HepG2 (cell line): ENCODE results near the gene ASTN2. TPM values are rescaled to one million over a fixed set of nuclear protein-coding genes. Genes with fewer than 3 reads are reported as not detected.

Experiments used
- ATAC-seq: fragments of 200-7000 bp; cut with Tn5 transposase; 3 replicates; pipeline ENCODE4 v1.9.1; 2020; ENCODE audit warnings: mild to moderate bottlenecking, moderate library complexity
- BruUV-seq: library from RNA; stranded (reverse); fragments of 400-500 nt; replicated peaks from 2 replicates; lab custom pipeline; 2021; lab: Mats Ljungman, UMichigan
- CTCF ChIA-PET: fragments of 300-600 bp; formaldehyde crosslinking; extraction: SDS; loops from one replicate; lab custom pipeline; 2021; ENCODE audit warnings: low total read pairs, inconsistent platforms, low intra/inter-chr PET ratio; lab: Yijun Ruan, JAX
- POLR2A ChIA-PET: fragments of 350-600 bp; sonication (Branson Sonifier 250); formaldehyde crosslinking; loops from one replicate; lab custom pipeline; 2020; ENCODE audit warnings: antibody characterized with exemption, inconsistent platforms; lab: Yijun Ruan, JAX
- DNase-seq: peaks from one replicate; pipeline ENCODE4 v3.0.0-alpha.2; 2015; ENCODE audit warnings: low spot score
- FAIRE-seq: peaks from 3 replicates; lab custom pipeline; 2011; peaks lifted over from hg19 to GRCh38; lab: Jason Lieb, UNC
- H2AFZ ChIP-seq: one replicate; pipeline ENCODE4 v1.6.1; 2011; ENCODE audit warnings: low read length, inconsistent platforms
- H3K27ac ChIP-seq: fragments of 300-600 bp; 3 replicates; pipeline ENCODE4 v1.8.0; 2011; ENCODE audit warnings: mixed run types, mild to moderate bottlenecking, mixed read lengths, low read length, inconsistent platforms; ENCODE audit not compliant: insufficient read depth; ENCODE audit errors: extremely low read length
- H3K27me3 ChIP-seq, 2 experiments: fragments of 200-600 bp in 1 of 2; 2 replicates in 1 of 2; 3 replicates in 1 of 2; pipeline versions ENCODE4 v1.6.0 to v1.8.0; 2011; ENCODE audit warnings: low read length in 2 of 2, mild to moderate bottlenecking in 2 of 2, moderate library complexity in 2 of 2, inconsistent platforms in 1 of 2; ENCODE audit not compliant: insufficient read depth in 2 of 2, control insufficient read depth in 1 of 2
- H3K36me3 ChIP-seq, 2 experiments: fragments of 200-600 bp in 1 of 2; replicated peaks in 1 of 2; 2 replicates in 1 of 2; 3 replicates in 1 of 2; pipeline versions ENCODE4 v1.5.1 to v1.8.0; 2011; ENCODE audit warnings: low read length in 2 of 2, inconsistent platforms in 1 of 2; ENCODE audit not compliant: insufficient read depth in 2 of 2, control insufficient read depth in 1 of 2
- H3K4me1 ChIP-seq: 2 replicates; pipeline ENCODE4 v1.5.1; 2012; ENCODE audit warnings: low read length, inconsistent platforms; ENCODE audit not compliant: insufficient read depth
- H3K4me2 ChIP-seq: 2 replicates; pipeline ENCODE4 v1.6.0; 2011; ENCODE audit warnings: low read depth, low read length, inconsistent platforms
- H3K4me3 ChIP-seq, 3 experiments: fragments of 200-600 bp in 1 of 3; sonication (generic), shearing (Covaris generic) in 1 of 3; replicated peaks in 1 of 3; 2 replicates each; pipeline ENCODE4 v1.5.1; 2011 to 2016; ENCODE audit warnings: low read length in 3 of 3, inconsistent platforms in 2 of 3, low read depth in 2 of 3, mild to moderate bottlenecking in 2 of 3, control low read depth in 1 of 3, mixed read lengths in 1 of 3; ENCODE audit not compliant: insufficient read depth in 1 of 3
- H3K79me2 ChIP-seq: one replicate; pipeline ENCODE4 v1.6.1; 2011; ENCODE audit warnings: low read length, inconsistent platforms; ENCODE audit not compliant: insufficient read depth
- H3K9ac ChIP-seq: 2 replicates; pipeline ENCODE4 v1.6.0; 2011; ENCODE audit warnings: mild to moderate bottlenecking, low read depth, low read length, inconsistent platforms; ENCODE audit not compliant: insufficient read depth
- H3K9me3 ChIP-seq: 2 replicates; pipeline ENCODE4 v1.5.1; 2012; ENCODE audit warnings: mild to moderate bottlenecking, low read length
- H4K20me1 ChIP-seq: 2 replicates; pipeline ENCODE4 v1.6.0; 2011; ENCODE audit warnings: inconsistent platforms, mild to moderate bottlenecking, low read length, moderate library complexity; ENCODE audit not compliant: insufficient read depth
- E2F1 ChIP-seq: sonication (generic); formaldehyde crosslinking; IDR thresholded peaks from 2 replicates; pipeline ENCODE4 v1.5.0; 2020; ENCODE audit warnings: missing genetic modification reagents
- HINFP ChIP-seq: sonication (generic); formaldehyde crosslinking; IDR thresholded peaks from 2 replicates; pipeline ENCODE4 v1.4.0; 2020; ENCODE audit warnings: low read depth, mild to moderate bottlenecking, missing genetic modification reagents
- MATR3 ChIP-seq: sonication (generic); formaldehyde crosslinking; IDR thresholded peaks from 2 replicates; pipeline ENCODE4 v1.4.0; 2020; ENCODE audit warnings: missing genetic modification reagents
- MBD4 ChIP-seq: IDR thresholded peaks from 2 replicates; pipeline ENCODE4 v1.6.1; 2012; ENCODE audit warnings: low read length, inconsistent platforms, borderline replicate concordance
- MTF2 ChIP-seq: sonication (generic); formaldehyde crosslinking; IDR thresholded peaks from 2 replicates; pipeline ENCODE4 v1.5.0; 2020; ENCODE audit warnings: missing genetic modification reagents, borderline replicate concordance
- NFKBIZ ChIP-seq: IDR thresholded peaks from 2 replicates; pipeline ENCODE4 v1.6.1; 2018; ENCODE audit warnings: missing genetic modification reagents, missing compliant biosample characterization
- NR2F2 ChIP-seq: IDR thresholded peaks from 2 replicates; pipeline ENCODE4 v1.6.1; 2012; ENCODE audit warnings: low read depth, inconsistent platforms, borderline replicate concordance
- TCF7L2 ChIP-seq: IDR thresholded peaks from 2 replicates; pipeline ENCODE4 v1.6.1; 2011; ENCODE audit warnings: mild to moderate bottlenecking, low read depth, low read length, moderate library complexity
- ZBTB33 ChIP-seq: sonication (generic); formaldehyde crosslinking; IDR thresholded peaks from 2 replicates; pipeline ENCODE4 v1.4.0; 2020; ENCODE audit warnings: missing genetic modification reagents
- ZFX ChIP-seq: sonication (generic); formaldehyde crosslinking; IDR thresholded peaks from 2 replicates; pipeline ENCODE4 v1.4.0; 2020; ENCODE audit warnings: mild to moderate bottlenecking, low read depth, missing genetic modification reagents, moderate library complexity
- ZNF20 ChIP-seq: sonication (generic); formaldehyde crosslinking; IDR thresholded peaks from 2 replicates; pipeline ENCODE4 v1.4.0; 2020; ENCODE audit warnings: mild to moderate bottlenecking, moderate library complexity, missing genetic modification reagents
- ZNF605 ChIP-seq: sonication (generic); formaldehyde crosslinking; IDR thresholded peaks from 2 replicates; pipeline ENCODE4 v1.8.0; 2022; ENCODE audit warnings: mild to moderate bottlenecking, missing genetic modification reagents
- ZNF672 ChIP-seq: sonication (generic); formaldehyde crosslinking; IDR thresholded peaks from 2 replicates; pipeline ENCODE4 v1.8.1; 2022; ENCODE audit warnings: missing genetic modification reagents
- WGBS: methylation state at CpG from one replicate; pipeline ENCODE4 v1.1.6; 2017; ENCODE audit warnings: low lambda C conversion rate; 5-methylcytosine and 5-hydroxymethylcytosine counted together
- in situ Hi-C: cut with HindIII; loops from 2 replicates; pipeline ENCODE4 v1.10.0; 2017; ENCODE audit warnings: low pct_unique_long_range_greater_than_20kb; ENCODE audit not compliant: extremely low pct_ligation_motif_present
- intact Hi-C: fragments of 100-400 bp; cut with micrococcal nuclease; formaldehyde crosslinking; loops from one replicate; pipeline ENCODE4 v1.10.0; 2022; ENCODE audit not compliant: unreplicated experiment
- polyA plus RNA-seq, 8 experiments: library from polyadenylated mRNA; depleted of rRNA in 3 of 8; stranded (reverse) in 7 of 8; unstranded in 1 of 8; fragments of >200 nt; fragmentation: Illumina TruSeq in 4 of 8; extraction: Trizol in 4 of 8; gene quantifications; 2 replicates each; pipeline versions ENCODE4 v1.2.1 to v1.2.3, GENCODE V29; 2011 to 2016; ENCODE audit warnings: low read depth in 4 of 8, missing spikeins in 1 of 8, mixed read lengths in 1 of 8; ENCODE audit not compliant: insufficient read depth in 1 of 8
- total RNA-seq, 5 experiments: library from RNA; depleted of rRNA; stranded (reverse); fragments of >200 nt; fragmentation: Illumina TruSeq; extraction: Trizol; gene quantifications; 2 replicates each; pipeline ENCODE4 v1.2.3, GENCODE V29; 2016; ENCODE audit warnings: low read depth in 1 of 5
- TF ChIP-seq, protein P1 (sequence below): sonication (generic); formaldehyde crosslinking; IDR thresholded peaks from 2 replicates; pipeline ENCODE4 v1.4.0; 2020; ENCODE audit warnings: missing genetic modification reagents, mild to moderate bottlenecking, borderline replicate concordance
- TF ChIP-seq, protein P2 (sequence below): sonication (generic); formaldehyde crosslinking; IDR thresholded peaks from 2 replicates; pipeline ENCODE4 v1.9.0; 2021; ENCODE audit warnings: missing genetic modification reagents, borderline replicate concordance

ASTN2 gene
- total and polyA plus RNA-seq, 2 of the 13 experiments (the other 11 are each of a cell fraction or from before 2014, with no cell fraction given): 5.2 to 13.5 TPM

DNA sequence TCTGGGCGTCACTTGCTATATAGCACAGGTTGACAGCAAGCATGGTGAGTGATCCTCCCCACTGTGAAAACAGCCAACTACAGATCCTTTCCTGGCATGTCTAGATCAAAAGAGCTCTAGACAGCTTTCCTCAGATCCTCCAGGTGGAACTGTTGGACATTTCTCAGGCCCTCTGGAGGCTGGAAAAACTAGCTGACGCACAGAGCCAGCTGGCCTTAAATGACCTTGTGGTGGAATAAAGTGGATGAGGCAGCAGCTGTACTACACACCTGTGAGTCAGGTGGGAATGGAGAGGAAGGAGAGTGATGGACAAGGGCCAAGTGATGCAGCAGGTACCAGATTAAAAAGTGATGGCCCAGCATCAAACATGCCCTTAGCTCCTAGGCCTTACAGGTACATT lies 555.1 kb downstream of the ASTN2 start:
- H3K4me3 ChIP-seq: no peak overlapping the region
- H3K9ac ChIP-seq: no peak overlapping the region
- H3K4me1 ChIP-seq: no peaks in the 10 kb centered on the region
- ATAC-seq (peak; percentile 28; the same call in 1 of the 3 replicates), FAIRE-seq (no peak), DNase-seq (no peak)
- BruUV-seq: no TSS peak
- H4K20me1 ChIP-seq: no peaks in the 10 kb centered on the region
- intact Hi-C loops: loop anchor here (1.0 kb wide), 1 partner anchor 122 kb away; no protein-coding TSS in a partner anchor
- 9% methylated on average over 2 of the region's 2 CpGs for WGBS
- POLR2A ChIA-PET: no interaction called here
- CTCF ChIA-PET: interaction anchor here (3.4 kb wide), 1 partner anchor 123 kb away, joined by 39 read pairs; no protein-coding TSS in a partner anchor
- H3K27me3 ChIP-seq: peaks cover 0 to 2% of the 10 kb centered on the region in 2 experiments; a peak in 1 of 5 replicates
- no peak overlapping the region for H3K4me2 ChIP-seq
- in situ Hi-C loops: loop anchor here (5.0 kb wide), 1 partner anchor 122 kb away; no protein-coding TSS in a partner anchor
- no peaks in the 10 kb centered on the region for H3K9me3 ChIP-seq
- H3K79me2 ChIP-seq: no peaks in the 10 kb centered on the region
- H2AFZ ChIP-seq: no peak overlapping the region
- H3K27ac ChIP-seq: no peak overlapping the region
- no peaks in the 10 kb centered on the region for H3K36me3 ChIP-seq
- no peak for TF ChIP-seq ZFX
- no peak for TF ChIP-seq MATR3 (CRISPR knock-in tag)
- no peak for TF ChIP-seq E2F1 (CRISPR knock-in tag)
- no peak for TF ChIP-seq ZNF605
- TF ChIP-seq MTF2: no peak
- no peak for TF ChIP-seq ZBTB33 (CRISPR knock-in tag)
- TF ChIP-seq HINFP (CRISPR knock-in tag): no peak
- TF ChIP-seq TCF7L2: no peak
- no peak for TF ChIP-seq ZNF20 (CRISPR knock-in tag)
- TF ChIP-seq, protein P1, sequence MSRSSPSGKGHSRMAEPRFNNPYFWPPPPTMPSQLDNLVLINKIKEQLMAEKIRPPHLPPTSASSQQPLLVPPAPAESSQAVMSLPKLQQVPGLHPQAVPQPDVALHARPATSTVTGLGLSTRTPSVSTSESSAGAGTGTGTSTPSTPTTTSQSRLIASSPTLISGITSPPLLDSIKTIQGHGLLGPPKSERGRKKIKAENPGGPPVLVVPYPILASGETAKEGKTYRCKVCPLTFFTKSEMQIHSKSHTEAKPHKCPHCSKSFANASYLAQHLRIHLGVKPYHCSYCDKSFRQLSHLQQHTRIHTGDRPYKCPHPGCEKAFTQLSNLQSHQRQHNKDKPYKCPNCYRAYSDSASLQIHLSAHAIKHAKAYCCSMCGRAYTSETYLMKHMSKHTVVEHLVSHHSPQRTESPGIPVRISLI (CRISPR knock-in tag): no peak
- TF ChIP-seq, protein P2, sequence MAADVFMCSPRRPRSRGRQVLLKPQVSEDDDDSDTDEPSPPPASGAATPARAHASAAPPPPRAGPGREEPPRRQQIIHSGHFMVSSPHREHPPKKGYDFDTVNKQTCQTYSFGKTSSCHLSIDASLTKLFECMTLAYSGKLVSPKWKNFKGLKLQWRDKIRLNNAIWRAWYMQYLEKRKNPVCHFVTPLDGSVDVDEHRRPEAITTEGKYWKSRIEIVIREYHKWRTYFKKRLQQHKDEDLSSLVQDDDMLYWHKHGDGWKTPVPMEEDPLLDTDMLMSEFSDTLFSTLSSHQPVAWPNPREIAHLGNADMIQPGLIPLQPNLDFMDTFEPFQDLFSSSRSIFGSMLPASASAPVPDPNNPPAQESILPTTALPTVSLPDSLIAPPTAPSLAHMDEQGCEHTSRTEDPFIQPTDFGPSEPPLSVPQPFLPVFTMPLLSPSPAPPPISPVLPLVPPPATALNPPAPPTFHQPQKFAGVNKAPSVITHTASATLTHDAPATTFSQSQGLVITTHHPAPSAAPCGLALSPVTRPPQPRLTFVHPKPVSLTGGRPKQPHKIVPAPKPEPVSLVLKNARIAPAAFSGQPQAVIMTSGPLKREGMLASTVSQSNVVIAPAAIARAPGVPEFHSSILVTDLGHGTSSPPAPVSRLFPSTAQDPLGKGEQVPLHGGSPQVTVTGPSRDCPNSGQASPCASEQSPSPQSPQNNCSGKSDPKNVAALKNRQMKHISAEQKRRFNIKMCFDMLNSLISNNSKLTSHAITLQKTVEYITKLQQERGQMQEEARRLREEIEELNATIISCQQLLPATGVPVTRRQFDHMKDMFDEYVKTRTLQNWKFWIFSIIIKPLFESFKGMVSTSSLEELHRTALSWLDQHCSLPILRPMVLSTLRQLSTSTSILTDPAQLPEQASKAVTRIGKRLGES (CRISPR knock-in tag): no peak
- no peak for TF ChIP-seq ZNF672 (CRISPR knock-in tag)
- no peak for TF ChIP-seq NFKBIZ (CRISPR knock-in tag)
- TF ChIP-seq MBD4: no peak
- TF ChIP-seq NR2F2: no peak
